Measurements from ENCODE around the gene OLFML1. TPM values are rescaled to one million over a fixed set of nuclear protein-coding genes. Genes with fewer than 3 reads are reported as not detected.

Gene OLFML1
- total RNA-seq, 2 experiments from 2014 or later, result not detected

DNA sequence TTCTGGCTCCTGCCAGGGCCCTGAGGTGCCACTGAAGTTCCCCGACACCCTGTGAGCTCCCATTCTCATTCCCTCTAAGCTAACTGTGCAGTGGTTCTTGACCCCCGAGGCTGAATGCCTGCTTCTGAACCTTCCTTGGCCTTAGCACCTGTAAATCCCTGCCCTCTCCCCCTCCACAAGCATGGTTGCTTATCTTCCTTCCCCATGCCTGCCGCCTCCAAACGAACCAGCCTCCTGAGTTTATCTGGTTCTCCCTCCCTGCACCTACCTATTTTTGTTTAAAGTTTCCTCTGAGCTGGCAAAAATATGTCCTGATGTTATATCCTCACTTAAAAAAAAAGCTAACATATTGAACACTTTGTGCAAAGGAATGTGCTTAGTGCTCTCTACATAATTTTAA is 62.4 kb downstream of the OLFML1 start:
- intact Hi-C loops (cut with micrococcal nuclease; ENCODE audit: unreplicated experiment), result no loop called here

DNA sequence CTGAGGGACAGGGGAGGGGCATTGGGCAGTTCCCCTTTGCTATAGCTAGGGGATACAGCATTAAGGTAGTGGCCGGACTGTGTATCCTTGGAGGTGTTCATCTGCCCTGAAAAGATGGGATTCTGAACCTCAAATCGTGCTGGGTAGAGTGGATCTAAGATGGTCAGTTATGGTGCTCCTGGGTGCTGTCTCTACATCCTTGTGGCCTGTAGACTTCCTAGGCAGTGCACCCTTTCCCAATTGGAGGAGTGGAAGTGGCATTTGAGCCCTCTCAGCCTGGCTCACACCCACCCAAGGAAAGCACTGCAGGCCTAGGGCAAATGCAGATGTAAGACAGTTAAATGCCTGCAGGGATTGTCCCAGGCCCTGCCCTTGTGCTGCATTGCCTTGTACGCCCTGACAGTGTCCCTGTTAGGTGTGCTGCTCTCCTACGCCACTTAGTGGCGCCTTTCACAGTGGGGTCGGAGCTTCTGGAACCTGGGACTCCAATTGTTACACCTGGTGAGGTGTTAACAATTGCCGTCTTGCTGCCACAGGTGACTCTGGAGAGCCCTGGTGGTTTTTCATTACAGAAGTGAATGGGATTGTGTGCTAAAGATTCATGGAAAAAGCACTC is 63.5 kb downstream of the OLFML1 start:
- Histone ChIP-seq H4K20me1 (ENCODE audit: insufficient read depth, low read length) (peaks cover 22% of the 10 kb centered on the region), H3K79me2 (ENCODE audit: insufficient read depth, low read depth, low read length) (peaks cover 82% of the 10 kb centered on the region; the same call in 1 of the 2 replicates), H3K36me3 (ENCODE audit: insufficient read depth, low read length) (peaks cover 71% of the 10 kb centered on the region), H3K4me2 (ENCODE audit: low read length) (no peak overlapping the region), H3K4me1 (ENCODE audit: insufficient read depth, low read length, poor library complexity, severe bottlenecking) (peaks cover 17% of the 10 kb centered on the region), H3K4me3 (ENCODE audit: low read depth, low read length, poor library complexity, severe bottlenecking) (no peak overlapping the region), H3K9me2 (ENCODE audit: insufficient read depth, low read length) (no peaks in the 10 kb centered on the region), H2AFZ (ENCODE audit: low read length) (no peak overlapping the region), H3K27ac (ENCODE audit: low read depth, low read length, poor library complexity, severe bottlenecking) (no peak overlapping the region), H3K9me3 (ENCODE audit: low read length) (no peaks in the 10 kb centered on the region)
- TF ChIP-seq EZH2phosphoT487 (IDR thresholded peaks at IDR 0.05; ENCODE audit: borderline replicate concordance, low read depth, low read length), result no peak
- TF ChIP-seq, protein P1, sequence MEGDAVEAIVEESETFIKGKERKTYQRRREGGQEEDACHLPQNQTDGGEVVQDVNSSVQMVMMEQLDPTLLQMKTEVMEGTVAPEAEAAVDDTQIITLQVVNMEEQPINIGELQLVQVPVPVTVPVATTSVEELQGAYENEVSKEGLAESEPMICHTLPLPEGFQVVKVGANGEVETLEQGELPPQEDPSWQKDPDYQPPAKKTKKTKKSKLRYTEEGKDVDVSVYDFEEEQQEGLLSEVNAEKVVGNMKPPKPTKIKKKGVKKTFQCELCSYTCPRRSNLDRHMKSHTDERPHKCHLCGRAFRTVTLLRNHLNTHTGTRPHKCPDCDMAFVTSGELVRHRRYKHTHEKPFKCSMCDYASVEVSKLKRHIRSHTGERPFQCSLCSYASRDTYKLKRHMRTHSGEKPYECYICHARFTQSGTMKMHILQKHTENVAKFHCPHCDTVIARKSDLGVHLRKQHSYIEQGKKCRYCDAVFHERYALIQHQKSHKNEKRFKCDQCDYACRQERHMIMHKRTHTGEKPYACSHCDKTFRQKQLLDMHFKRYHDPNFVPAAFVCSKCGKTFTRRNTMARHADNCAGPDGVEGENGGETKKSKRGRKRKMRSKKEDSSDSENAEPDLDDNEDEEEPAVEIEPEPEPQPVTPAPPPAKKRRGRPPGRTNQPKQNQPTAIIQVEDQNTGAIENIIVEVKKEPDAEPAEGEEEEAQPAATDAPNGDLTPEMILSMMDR (conservative IDR thresholded peaks at IDR 0.05; ENCODE audit: low read length), result peak; percentile 78
- ChIA-PET CTCF (ENCODE audit: unreplicated experiment) (no interaction called here), POLR2A (interaction anchor here (1.2 kb wide), 2 partner anchors 15 to 34 kb away, joined by 3 to 4 read pairs; no protein-coding TSS in a partner anchor)
- intact Hi-C loops (cut with micrococcal nuclease; ENCODE audit: unreplicated experiment), result loop anchor here (1.0 kb wide), 1 partner anchor 35 kb away; the partner anchor contains the start of gene PPFIBP2
- peak; percentile 53 for DNase-seq (ENCODE audit: low spot score)
- BruUV-seq (replicated peaks), result no TSS peak

More for the DNA sequence above, 62.4 kb downstream of the OLFML1 start:
- no peak for TF ChIP-seq EZH2phosphoT487 (IDR thresholded peaks at IDR 0.05; ENCODE audit: borderline replicate concordance, low read depth, low read length)
- TF ChIP-seq, protein P1 (conservative IDR thresholded peaks at IDR 0.05; ENCODE audit: low read length), result no peak
- Histone ChIP-seq H2AFZ (ENCODE audit: low read length) (no peak overlapping the region), H3K36me3 (ENCODE audit: insufficient read depth, low read length) (peaks cover 71% of the 10 kb centered on the region), H3K27ac (ENCODE audit: low read depth, low read length, poor library complexity, severe bottlenecking) (no peak overlapping the region), H3K79me2 (ENCODE audit: insufficient read depth, low read depth, low read length) (peaks cover 82% of the 10 kb centered on the region; the same call in 1 of the 2 replicates), H4K20me1 (ENCODE audit: insufficient read depth, low read length) (peaks cover 27% of the 10 kb centered on the region), H3K4me1 (ENCODE audit: insufficient read depth, low read length, poor library complexity, severe bottlenecking) (peaks cover 17% of the 10 kb centered on the region), H3K4me3 (ENCODE audit: low read depth, low read length, poor library complexity, severe bottlenecking) (no peak overlapping the region), H3K9me2 (ENCODE audit: insufficient read depth, low read length) (no peaks in the 10 kb centered on the region), H3K9me3 (ENCODE audit: low read length) (no peaks in the 10 kb centered on the region), H3K4me2 (ENCODE audit: low read length) (no peak overlapping the region)
- no peak for DNase-seq (ENCODE audit: low spot score)
- ChIA-PET POLR2A (interaction anchor here (1.2 kb wide), 2 partner anchors 14 to 33 kb away, joined by 3 to 4 read pairs; no protein-coding TSS in a partner anchor), CTCF (ENCODE audit: unreplicated experiment) (interaction anchor here (1.1 kb wide), 1 partner anchor 21 kb away, joined by 5 read pairs; no protein-coding TSS in a partner anchor)
- no TSS peak for BruUV-seq (replicated peaks)

DNA sequence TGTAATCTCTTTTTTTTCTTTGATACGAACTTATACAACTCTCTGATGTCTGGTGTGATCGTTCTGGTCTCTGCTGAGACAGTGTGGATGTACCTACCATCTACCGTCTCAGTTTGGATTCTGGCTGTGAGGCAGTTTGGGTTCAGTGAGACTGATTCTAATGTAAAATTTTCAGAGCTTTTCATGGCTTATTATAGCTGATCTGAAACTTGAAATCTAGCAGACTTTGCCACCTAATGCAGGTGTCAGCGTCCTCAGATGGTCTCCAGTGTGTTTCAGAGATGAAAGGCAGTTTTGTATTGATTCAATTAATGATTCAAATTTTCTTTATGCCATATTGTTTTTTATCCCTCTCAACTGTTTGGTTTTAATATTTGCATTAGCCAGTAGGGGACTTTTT is 64.4 kb downstream of the OLFML1 start:
- H3K4me3 ChIP-seq (ENCODE audit: low read depth, low read length, poor library complexity, severe bottlenecking), result no peak overlapping the region
- no peaks in the 10 kb centered on the region for H3K9me2 ChIP-seq (ENCODE audit: insufficient read depth, low read length)
- H4K20me1 ChIP-seq (ENCODE audit: insufficient read depth, low read length), result peaks cover 22% of the 10 kb centered on the region
- ChIA-PET POLR2A (interaction anchor here (0.6 to 1.2 kb wide), 4 partner anchors 10 to 1850 kb away, joined by 3 to 7 read pairs (median 4); no protein-coding TSS in a partner anchor), CTCF (ENCODE audit: unreplicated experiment) (no interaction called here)
- H3K36me3 ChIP-seq (ENCODE audit: insufficient read depth, low read length), result peaks cover 74% of the 10 kb centered on the region
- intact Hi-C loops (cut with micrococcal nuclease; ENCODE audit: unreplicated experiment), result loop anchor here (1.0 kb wide), 1 partner anchor 36 kb away; the partner anchor contains the start of gene PPFIBP2
- H3K4me1 ChIP-seq (ENCODE audit: insufficient read depth, low read length, poor library complexity, severe bottlenecking), result peaks cover 17% of the 10 kb centered on the region
- no peak overlapping the region for H2AFZ ChIP-seq (ENCODE audit: low read length)
- DNase-seq (ENCODE audit: low spot score), result no peak
- H3K79me2 ChIP-seq (ENCODE audit: insufficient read depth, low read depth, low read length), result peaks cover 84% of the 10 kb centered on the region; the same call in 1 of the 2 replicates
- H3K27ac ChIP-seq (ENCODE audit: low read depth, low read length, poor library complexity, severe bottlenecking), result no peak overlapping the region
- no peaks in the 10 kb centered on the region for H3K9me3 ChIP-seq (ENCODE audit: low read length)
- H3K4me2 ChIP-seq (ENCODE audit: low read length), result no peak overlapping the region
- TF ChIP-seq, protein P1 (conservative IDR thresholded peaks at IDR 0.05; ENCODE audit: low read length), result no peak
- TF ChIP-seq EZH2phosphoT487 (IDR thresholded peaks at IDR 0.05; ENCODE audit: borderline replicate concordance, low read depth, low read length), result no peak
- BruUV-seq (replicated peaks), result TSS peak; percentile 37
